Measurements from ENCODE around the gene GPA33. TPM values are rescaled to one million over a fixed set of nuclear protein-coding genes. Genes with fewer than 3 reads are reported as not detected.

The GPA33 gene
- total RNA-seq, 1 donor from 2014 or later: not detected

- no peak overlapping the region for H3K27ac Mint-ChIP-seq (ENCODE audit: unreplicated experiment)
Measured at GRCh38 chr1:167099851-167100250, 9.7 kb upstream of the GPA33 start.

GRCh38 chr1:167095368-167095767 is 5.2 kb upstream of the GPA33 start:
- Mint-ChIP-seq H3K36me3 (ENCODE audit: unreplicated experiment) (no peaks in the 10 kb centered on the region), H3K9me3 (ENCODE audit: unreplicated experiment) (peaks cover 2% of the 10 kb centered on the region), H3K4me1 (ENCODE audit: low read depth, unreplicated experiment) (peaks cover 5% of the 10 kb centered on the region), H3K4me3 (ENCODE audit: unreplicated experiment) (no peak overlapping the region), H3K27me3 (ENCODE audit: unreplicated experiment) (peaks cover 2% of the 10 kb centered on the region), H3K27ac (ENCODE audit: unreplicated experiment) (no peak overlapping the region)
- no peak for DNase-seq
- TF ChIP-seq CTCF (IDR thresholded peaks at IDR 0.05; ENCODE audit: partially characterized antibody, unreplicated experiment): no peak

More at GRCh38 chr1:167099851-167100250, 9.7 kb upstream of the GPA33 start:
- TF ChIP-seq CTCF (IDR thresholded peaks at IDR 0.05; ENCODE audit: partially characterized antibody, unreplicated experiment): no peak
- Mint-ChIP-seq H3K36me3 (ENCODE audit: unreplicated experiment) (no peaks in the 10 kb centered on the region), H3K27me3 (ENCODE audit: unreplicated experiment) (peaks cover 4% of the 10 kb centered on the region), H3K4me1 (ENCODE audit: low read depth, unreplicated experiment) (no peaks in the 10 kb centered on the region), H3K9me3 (ENCODE audit: unreplicated experiment) (no peaks in the 10 kb centered on the region), H3K4me3 (ENCODE audit: unreplicated experiment) (no peak overlapping the region)
- DNase-seq: no peak

- no peak overlapping the region for H3K4me3 Mint-ChIP-seq (ENCODE audit: unreplicated experiment)
- H3K9me3 Mint-ChIP-seq (ENCODE audit: unreplicated experiment): peaks cover 2% of the 10 kb centered on the region
- TF ChIP-seq CTCF (IDR thresholded peaks at IDR 0.05; ENCODE audit: partially characterized antibody, unreplicated experiment): no peak
- DNase-seq: no peak
- no peak overlapping the region for H3K27ac Mint-ChIP-seq (ENCODE audit: unreplicated experiment)
- H3K4me1 Mint-ChIP-seq (ENCODE audit: low read depth, unreplicated experiment): peaks cover 5% of the 10 kb centered on the region
- H3K36me3 Mint-ChIP-seq (ENCODE audit: unreplicated experiment): no peaks in the 10 kb centered on the region
- H3K27me3 Mint-ChIP-seq (ENCODE audit: unreplicated experiment): no peaks in the 10 kb centered on the region
Measured at GRCh38 chr1:167094690-167095089, 4.5 kb upstream of the GPA33 start.

- Mint-ChIP-seq H3K36me3 (ENCODE audit: unreplicated experiment) (no peaks in the 10 kb centered on the region), H3K4me1 (ENCODE audit: low read depth, unreplicated experiment) (peaks cover 5% of the 10 kb centered on the region), H3K9me3 (ENCODE audit: unreplicated experiment) (peaks cover 2% of the 10 kb centered on the region), H3K4me3 (ENCODE audit: unreplicated experiment) (no peak within 1 kb of the TSS), H3K27ac (ENCODE audit: unreplicated experiment) (no peak within 1 kb of the TSS), H3K27me3 (ENCODE audit: unreplicated experiment) (no peaks in the 10 kb centered on the region)
- TF ChIP-seq CTCF (IDR thresholded peaks at IDR 0.05; ENCODE audit: partially characterized antibody, unreplicated experiment): no peak
- no peak for DNase-seq
Measured at GRCh38 chr1:167093846-167094516, 3.8 kb upstream of the GPA33 start, which contains the start of gene STYXL2. STYXL2 (plus strand) TSS chr1:167094075; CDS start chr1:167094850, 775 bp downstream.

GRCh38 chr1:167092653-167093052 is 2.5 kb upstream of the GPA33 start:
- Mint-ChIP-seq H3K4me1 (ENCODE audit: low read depth, unreplicated experiment) (peaks cover 5% of the 10 kb centered on the region), H3K27ac (ENCODE audit: unreplicated experiment) (no peak overlapping the region), H3K36me3 (ENCODE audit: unreplicated experiment) (no peaks in the 10 kb centered on the region), H3K27me3 (ENCODE audit: unreplicated experiment) (no peaks in the 10 kb centered on the region), H3K4me3 (ENCODE audit: unreplicated experiment) (no peak overlapping the region), H3K9me3 (ENCODE audit: unreplicated experiment) (peaks cover 2% of the 10 kb centered on the region)
- DNase-seq: no peak
- no peak for TF ChIP-seq CTCF (IDR thresholded peaks at IDR 0.05; ENCODE audit: partially characterized antibody, unreplicated experiment)
